K562 (cell line): ENCODE data around the gene IL1RN. TPM values are rescaled to one million over a fixed set of nuclear protein-coding genes. Genes with fewer than 3 reads are reported as not detected.

Source experiments
- ATAC-seq: fragments of 200-7000 bp; cut with Tn5 transposase; 3 replicates; pipeline ENCODE4 v1.9.1; 2020; ENCODE audit warnings: moderate library complexity
- BruUV-seq: library from RNA; stranded (reverse); fragments of 400-500 nt; replicated peaks from 2 replicates; lab custom pipeline; 2021; lab: Mats Ljungman, UMichigan
- CTCF ChIA-PET: fragments of 300-600 bp; formaldehyde crosslinking; extraction: SDS; loops from one replicate; lab custom pipeline; 2021; ENCODE audit warnings: low intra/inter-chr PET ratio; lab: Yijun Ruan, JAX
- POLR2A ChIA-PET: fragments of 300-600, 350-650 bp; sonication (Branson Sonifier 250); formaldehyde crosslinking; extraction: SDS; loops from one replicate; lab custom pipeline; 2021; ENCODE audit warnings: antibody characterized with exemption, inconsistent platforms; lab: Yijun Ruan, JAX
- DNase-seq, 4 experiments: peaks; one replicate each; pipeline versions ENCODE4 v3.0.0 to v3.0.0-alpha.2; 2011 to 2018; ENCODE audit warnings: low spot score in 3 of 4, mixed read lengths in 3 of 4; ENCODE audit errors: extremely low read depth in 1 of 4
- FAIRE-seq: peaks from 2 replicates; lab custom pipeline; 2011; peaks lifted over from hg19 to GRCh38; lab: Jason Lieb, UNC
- H2AFZ ChIP-seq: 2 replicates; pipeline ENCODE4 v1.6.0; 2011; ENCODE audit warnings: low read depth, low read length, control low read depth, inconsistent platforms
- H3K27ac ChIP-seq: fragments of 200-600 bp; 3 replicates; pipeline ENCODE4 v1.8.0; 2011; ENCODE audit warnings: low read depth, mild to moderate bottlenecking, control low read depth, inconsistent platforms, low read length, moderate library complexity, mixed read lengths; ENCODE audit errors: extremely low read depth
- H3K27me3 ChIP-seq, 2 experiments: fragments of 300-600 bp in 1 of 2; 2 replicates in 1 of 2; 3 replicates in 1 of 2; pipeline versions ENCODE4 v1.6.0 to v1.8.0; 2011; ENCODE audit warnings: inconsistent platforms in 2 of 2, low read length in 2 of 2, mild to moderate bottlenecking in 1 of 2, mixed read lengths in 1 of 2, moderate library complexity in 1 of 2; ENCODE audit not compliant: control insufficient read depth in 2 of 2, insufficient read depth in 2 of 2
- H3K36me3 ChIP-seq: fragments of 300-600 bp; 3 replicates; pipeline ENCODE4 v1.8.0; 2011; ENCODE audit warnings: mild to moderate bottlenecking, low read length, inconsistent platforms; ENCODE audit not compliant: control insufficient read depth, insufficient read depth
- H3K4me1 ChIP-seq, 2 experiments: fragments of 200-600 bp in 1 of 2; replicated peaks in 1 of 2; 2 replicates in 1 of 2; 3 replicates in 1 of 2; pipeline versions ENCODE4 v1.5.1 to v1.8.0; 2011; ENCODE audit warnings: inconsistent platforms in 2 of 2, low read length in 2 of 2, mild to moderate bottlenecking in 1 of 2, mixed read lengths in 1 of 2, moderate library complexity in 1 of 2; ENCODE audit not compliant: control insufficient read depth in 2 of 2, insufficient read depth in 2 of 2
- H3K4me2 ChIP-seq: 2 replicates; pipeline ENCODE4 v1.6.1; 2011; ENCODE audit warnings: low read length, control low read depth, inconsistent platforms, mixed read lengths; ENCODE audit not compliant: insufficient read depth
- H3K4me3 ChIP-seq: fragments of 200-600 bp; sonication (generic), shearing (Covaris generic); 2 replicates; pipeline ENCODE4 v1.5.1; 2016; ENCODE audit warnings: control low read depth, inconsistent platforms
- H3K79me2 ChIP-seq: fragments of 200-600 bp; 3 replicates; pipeline ENCODE4 v1.8.0; 2011; ENCODE audit warnings: low read length, inconsistent platforms; ENCODE audit not compliant: control insufficient read depth, insufficient read depth
- H3K9ac ChIP-seq, 2 experiments: 2 replicates each; pipeline versions ENCODE4 v1.6.0 to v1.6.1; 2011; ENCODE audit warnings: low read depth in 2 of 2, low read length in 2 of 2, control low read depth in 1 of 2, inconsistent platforms in 1 of 2, mild to moderate bottlenecking in 1 of 2, mixed read lengths in 1 of 2; ENCODE audit not compliant: insufficient read depth in 1 of 2
- H3K9me1 ChIP-seq: one replicate; pipeline ENCODE4 v1.6.0; 2011; ENCODE audit warnings: inconsistent platforms, mild to moderate bottlenecking, low read length, moderate library complexity; ENCODE audit not compliant: control insufficient read depth, insufficient read depth
- H3K9me3 ChIP-seq: replicated peaks from 2 replicates; pipeline ENCODE4 v1.5.1; 2011; ENCODE audit warnings: low read depth, low read length, inconsistent platforms; ENCODE audit not compliant: control insufficient read depth, insufficient read depth
- H4K20me1 ChIP-seq: replicated peaks from 2 replicates; pipeline ENCODE4 v1.6.1; 2011; ENCODE audit warnings: low read length, inconsistent platforms, mixed read lengths; ENCODE audit not compliant: control insufficient read depth, insufficient read depth
- GTF2F1 ChIP-seq: IDR thresholded peaks from 2 replicates; pipeline ENCODE4 v1.6.1; 2011; ENCODE audit warnings: low read depth, low read length, improper control_type of control experiment
- HNRNPH1 ChIP-seq: fragments of 200-400 bp; formaldehyde crosslinking; optimal IDR thresholded peaks from 2 replicates; pipeline ENCODE3; 2017; ENCODE audit warnings: low read depth, mild to moderate bottlenecking, low read length, moderate library complexity
- ILK ChIP-seq: fragments of 450-650 bp; IDR thresholded peaks from 2 replicates; pipeline ENCODE4 v1.6.1; 2016; ENCODE audit warnings: missing genetic modification characterization, low read depth, mild to moderate bottlenecking, missing compliant biosample characterization, moderate library complexity, borderline replicate concordance
- JUNB ChIP-seq: fragments of 450-650 bp; formaldehyde crosslinking; conservative IDR thresholded peaks from 2 replicates; pipeline ENCODE4 v1.4.0; 2020; ENCODE audit warnings: mild to moderate bottlenecking
- KDM1A ChIP-seq, 2 experiments: fragments of 450-650 bp; IDR thresholded peaks; 2 replicates each; pipeline ENCODE4 v1.6.1; 2016; ENCODE audit warnings: mild to moderate bottlenecking in 2 of 2
- MCM2 ChIP-seq: fragments of 450-650 bp; IDR thresholded peaks from 2 replicates; pipeline ENCODE4 v1.6.1; 2017; ENCODE audit warnings: low read depth, mild to moderate bottlenecking
- PML ChIP-seq: IDR thresholded peaks from 2 replicates; pipeline ENCODE4 v1.6.1; 2012; ENCODE audit warnings: low read length, inconsistent platforms
- RB1 ChIP-seq: fragments of 450-650 bp; IDR thresholded peaks from 2 replicates; pipeline ENCODE4 v1.6.1; 2017; ENCODE audit warnings: low read depth, mild to moderate bottlenecking
- SUPT5H ChIP-seq: fragments of 450-650 bp; IDR thresholded peaks from 2 replicates; pipeline ENCODE4 v1.6.1; 2016
- ZBTB17 ChIP-seq: fragments of 450-650 bp; formaldehyde crosslinking; IDR thresholded peaks from 2 replicates; pipeline ENCODE4 v1.4.0; 2020; ENCODE audit warnings: mild to moderate bottlenecking
- ZFP36 ChIP-seq: fragments of 150-350 bp; IDR thresholded peaks from 2 replicates; pipeline ENCODE4 v1.6.1; 2018; ENCODE audit warnings: low read length, low read depth; ENCODE audit not compliant: partially characterized antibody
- ZNF764 ChIP-seq: fragments of 250-450 bp; sonication (Bioruptor Pico); IDR thresholded peaks from 2 replicates; pipeline ENCODE4 v1.4.0; 2020; ENCODE audit warnings: low read depth, mild to moderate bottlenecking, moderate library complexity
- ZSCAN32 ChIP-seq: fragments of 450-650 bp; formaldehyde crosslinking; IDR thresholded peaks from 2 replicates; pipeline ENCODE4 v1.4.0; 2020; ENCODE audit warnings: mild to moderate bottlenecking, moderate library complexity
- WGBS: fragments of 100-300 bp; shearing (Covaris generic); methylation state at CpG from one replicate; pipeline ENCODE4 v1.1.6; 2016; ENCODE audit warnings: low coverage, mixed read lengths; ENCODE audit not compliant: insufficient coverage; ENCODE audit errors: missing lambda C conversion rate; 5-methylcytosine and 5-hydroxymethylcytosine counted together
- in situ Hi-C: fragments of 300-500 bp; cut with MboI; formaldehyde crosslinking; loops from 4 replicates; pipeline ENCODE4 v1.15.0; 2018; ENCODE audit warnings: inconsistent platforms, mixed read lengths
- intact Hi-C: fragments of 100-400 bp; cut with micrococcal nuclease; formaldehyde crosslinking; loops from 2 replicates; pipeline ENCODE4 v1.14.2; 2022
- polyA plus RNA-seq, 8 experiments: library from polyadenylated mRNA; depleted of rRNA in 4 of 8; stranded (reverse) in 5 of 8; unstranded in 3 of 8; fragments of >200 nt; fragmentation: Nextera tagmentation in 2 of 8; fragmentation: Illumina TruSeq in 1 of 8; extraction: Ambion mirVana in 2 of 8; extraction: Trizol in 1 of 8; gene quantifications; 2 replicates each; pipeline versions ENCODE4 v1.2.1 to v1.2.3, GENCODE V29; 2011 to 2014; ENCODE audit warnings: inconsistent platforms in 1 of 8, missing spikeins in 1 of 8
- total RNA-seq, 7 experiments: library from RNA; depleted of rRNA in 6 of 7; stranded (reverse); fragments of >200 nt in 6 of 7; fragmentation: Illumina TruSeq in 2 of 7; extraction: Trizol in 2 of 7; gene quantifications; 2 replicates each; pipeline versions ENCODE4 v1.2.1 to v1.2.3, GENCODE V29; 2011 to 2021; ENCODE audit warnings: low replicate concordance in 1 of 7

The IL1RN gene
- total and polyA plus RNA-seq, 9 of the 15 experiments (the other 6 are each of a cell fraction or from before 2014, with no cell fraction given): 0.13 TPM; not detected in 8

DNA sequence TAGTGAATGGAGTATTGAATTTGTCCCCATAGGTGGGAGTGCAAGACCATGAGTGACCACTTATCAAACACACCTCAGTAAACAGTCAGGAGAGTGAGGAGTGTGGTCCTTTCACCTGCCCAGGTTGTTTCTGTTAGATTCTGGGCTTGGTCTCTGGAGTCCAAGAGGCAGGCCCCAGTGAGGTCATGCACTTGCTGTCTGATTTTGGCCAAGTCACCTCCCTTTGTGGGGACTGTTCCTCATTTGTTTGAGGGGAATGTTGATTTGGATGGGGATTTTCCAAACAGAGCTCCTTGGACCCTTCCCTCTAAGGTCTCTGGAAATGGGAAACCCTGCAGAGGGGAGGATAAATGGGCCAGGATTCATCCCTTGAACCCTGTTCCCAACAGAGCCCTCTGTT lies 7.3 kb downstream of the IL1RN start:
- H3K27ac ChIP-seq: no peak overlapping the region
- no peaks in the 10 kb centered on the region for H3K9me3 ChIP-seq
- intact Hi-C loops (loop anchor here (5.0 kb wide), 4 partner anchors 38 to 258 kb away; partner anchors contain the start of gene PSD4), in situ Hi-C loops (loop anchor here (5.0 kb wide), 1 partner anchor 238 kb away; no protein-coding TSS in a partner anchor)
- H3K27me3 ChIP-seq: peaks cover 3 to 15% of the 10 kb centered on the region in 2 experiments; a peak in 3 of 5 replicates
- no peak overlapping the region for H2AFZ ChIP-seq
- H3K4me1 ChIP-seq: peaks cover 0 to 5% of the 10 kb centered on the region in 2 experiments; a peak in 2 of 5 replicates
- no peaks in the 10 kb centered on the region for H3K9me1 ChIP-seq
- POLR2A ChIA-PET: no interaction called here
- no peak overlapping the region for H3K4me2 ChIP-seq
- DNase-seq (no peak), FAIRE-seq (no peak), ATAC-seq (no peak)
- CTCF ChIA-PET: no interaction called here
- no peaks in the 10 kb centered on the region for H4K20me1 ChIP-seq
- no peak overlapping the region for H3K9ac ChIP-seq
- H3K79me2 ChIP-seq: no peaks in the 10 kb centered on the region
- no peak overlapping the region for H3K4me3 ChIP-seq
- no peak for TF ChIP-seq ZNF764 (CRISPR knock-in tag)
- TF ChIP-seq GTF2F1: no peak
- no peak for TF ChIP-seq ZFP36
- TF ChIP-seq HNRNPH1: no peak
- TF ChIP-seq, all 486 proteins: peak for 0
- BruUV-seq: no TSS peak
- no peaks in the 10 kb centered on the region for H3K36me3 ChIP-seq

DNA sequence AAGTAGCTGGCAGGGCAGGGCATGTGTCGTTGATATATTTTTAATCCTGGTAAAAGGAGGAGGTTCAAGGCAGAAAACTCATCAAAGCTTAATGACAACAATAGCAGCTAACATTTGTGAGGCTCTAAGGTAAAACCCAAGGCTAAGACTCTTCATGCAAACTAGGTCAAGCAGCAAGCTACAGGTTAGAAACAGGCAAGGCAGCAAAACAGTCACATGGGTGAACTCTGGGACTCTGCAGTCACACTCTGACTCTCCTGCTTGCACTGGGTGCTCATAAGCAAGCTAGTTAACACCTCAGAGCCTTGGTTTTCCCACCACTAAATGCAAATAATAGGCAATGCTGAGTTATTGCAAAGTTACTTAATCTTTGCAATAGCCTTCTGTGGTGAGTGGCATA lies 7.9 kb downstream of the IL1RN start:
- H3K27ac ChIP-seq: no peak overlapping the region
- no peaks in the 10 kb centered on the region for H4K20me1 ChIP-seq
- H3K4me3 ChIP-seq: no peak overlapping the region
- in situ Hi-C loops (loop anchor here (5.0 kb wide), 1 partner anchor 237 kb away; no protein-coding TSS in a partner anchor), intact Hi-C loops (loop anchor here (5.0 kb wide), 4 partner anchors 37 to 257 kb away; partner anchors contain the start of gene PSD4)
- FAIRE-seq (no peak), DNase-seq (no peak), ATAC-seq (no peak)
- peaks cover 3 to 15% of the 10 kb centered on the region in 2 experiments; a peak in 3 of 5 replicates for H3K27me3 ChIP-seq
- ChIA-PET POLR2A (no interaction called here), CTCF (no interaction called here)
- H3K9ac ChIP-seq: no peak overlapping the region
- no peak overlapping the region for H3K4me2 ChIP-seq
- TF ChIP-seq MCM2: no peak
- no peak for TF ChIP-seq ILK (tag)
- TF ChIP-seq JUNB (CRISPR knock-in tag): no peak
- no peak for TF ChIP-seq RB1
- no peak for TF ChIP-seq PML
- TF ChIP-seq ZSCAN32 (CRISPR knock-in tag): no peak
- no peak for TF ChIP-seq SUPT5H
- no peak for TF ChIP-seq KDM1A (IDR thresholded peaks at IDR 0.05)
- TF ChIP-seq ZBTB17 (CRISPR knock-in tag): no peak
- no peak overlapping the region for H2AFZ ChIP-seq
- BruUV-seq: no TSS peak
- peaks cover 0 to 5% of the 10 kb centered on the region in 2 experiments; a peak in 2 of 5 replicates for H3K4me1 ChIP-seq
- no peaks in the 10 kb centered on the region for H3K9me3 ChIP-seq
- 0% methylated on average over 1 of the region's 1 CpG for WGBS
- no peaks in the 10 kb centered on the region for H3K9me1 ChIP-seq
- H3K36me3 ChIP-seq: no peaks in the 10 kb centered on the region
- no peaks in the 10 kb centered on the region for H3K79me2 ChIP-seq
